HG02973 (cell line): ENCODE data around the gene TMEM63A.
A peak's percentile ranks its signal among the peaks of the same experiment; 100 is the strongest.
"Not testable (repeated sequence)": the region's sequence is repeated elsewhere in the genome, so short reads cannot be mapped to it uniquely, and the experiment has no call there.

ENCODE experiments used
- ATAC-seq: cut with Tn5 transposase; IDR thresholded peaks from one replicate; pipeline ENCODE4 v1.9.1; 2021; ENCODE audit warnings: moderate library complexity; ENCODE audit not compliant: unreplicated experiment

TMEM63A gene

DNA sequence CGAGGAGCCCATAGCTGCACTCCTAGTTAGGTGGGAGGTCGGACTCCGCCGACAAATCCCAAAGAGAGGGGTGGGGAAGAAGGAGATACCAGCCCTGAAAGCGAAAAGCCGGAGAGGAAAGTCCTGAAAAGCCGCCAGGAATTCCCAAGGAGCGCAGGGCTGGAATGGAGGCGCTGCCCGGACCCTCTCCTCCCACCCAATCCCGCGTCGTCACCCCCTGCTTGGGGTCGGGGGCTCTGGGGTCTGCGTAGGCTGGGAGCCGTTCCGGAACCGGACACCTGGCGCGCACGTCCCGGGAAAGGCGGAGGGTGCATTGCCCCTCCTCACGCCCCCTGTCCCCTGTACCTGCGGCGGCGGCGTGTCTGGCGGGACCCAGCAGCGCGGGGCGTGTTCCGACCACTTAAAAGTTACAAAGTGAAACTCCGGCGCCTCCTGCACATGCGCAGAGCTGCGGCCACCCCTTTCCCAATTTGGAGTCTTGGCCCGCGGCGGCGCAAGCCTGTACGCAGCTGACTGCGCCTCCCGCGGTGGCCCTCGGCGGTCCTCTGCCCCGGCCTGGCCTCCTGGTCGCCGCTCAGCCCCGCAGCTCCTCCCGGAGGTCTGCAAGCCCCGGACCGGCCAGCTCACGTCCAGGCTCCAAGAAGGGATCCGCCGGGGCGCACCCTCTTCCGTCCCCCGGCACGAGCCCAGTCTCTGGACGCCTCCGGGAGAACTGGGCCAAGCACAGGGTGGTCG, at the start of gene TMEM63A:
TMEM63A (minus strand) TSS at position 422 of the 735 bp plus-strand sequence. CDS start 4,800 bp downstream, outside the sequence.
- ATAC-seq: peak; percentile 58

- ATAC-seq: no peak
Measured at GRCh38 chr1:225931270-225932136, 49.3 kb upstream of the TMEM63A start.

DNA sequence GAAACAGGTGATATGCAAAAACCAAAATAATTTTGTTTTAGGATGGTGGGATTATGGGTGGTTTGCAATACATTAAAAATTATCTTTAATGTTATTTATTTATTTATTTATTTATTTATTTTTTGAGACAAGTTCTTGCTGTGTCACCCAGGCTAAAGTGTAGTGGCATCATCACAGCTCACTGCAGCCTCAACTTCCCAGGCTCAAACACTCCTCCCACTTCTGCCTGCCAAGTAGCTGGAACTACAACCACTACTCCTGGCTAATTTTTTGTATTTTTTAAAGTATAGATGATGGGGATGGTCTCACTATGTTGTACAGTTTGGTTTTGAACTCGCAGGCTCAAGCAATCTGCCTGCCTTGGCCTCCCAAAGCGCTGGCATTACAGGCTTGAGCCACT, 48.4 kb upstream of the TMEM63A start:
- no peak for ATAC-seq

DNA sequence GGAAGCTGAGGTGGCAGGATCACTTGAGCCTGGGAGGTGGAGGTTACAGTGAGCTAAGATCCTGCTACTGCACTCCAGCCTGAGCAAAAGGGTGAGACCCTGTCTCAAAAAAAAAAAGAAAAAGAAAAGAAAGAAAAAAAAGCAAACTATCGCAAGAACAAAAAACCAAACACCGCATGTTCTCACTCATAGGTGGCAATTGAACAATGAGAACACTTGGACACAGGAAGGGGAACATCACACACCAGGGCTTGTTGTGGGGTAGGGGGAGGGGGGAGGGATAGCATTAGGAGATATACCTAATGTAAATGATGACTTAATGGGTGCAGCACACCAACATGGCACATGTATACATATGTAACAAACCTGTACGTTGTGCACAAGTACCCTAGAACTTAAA, 47.3 kb upstream of the TMEM63A start:
- ATAC-seq: not testable (repeated sequence)

DNA sequence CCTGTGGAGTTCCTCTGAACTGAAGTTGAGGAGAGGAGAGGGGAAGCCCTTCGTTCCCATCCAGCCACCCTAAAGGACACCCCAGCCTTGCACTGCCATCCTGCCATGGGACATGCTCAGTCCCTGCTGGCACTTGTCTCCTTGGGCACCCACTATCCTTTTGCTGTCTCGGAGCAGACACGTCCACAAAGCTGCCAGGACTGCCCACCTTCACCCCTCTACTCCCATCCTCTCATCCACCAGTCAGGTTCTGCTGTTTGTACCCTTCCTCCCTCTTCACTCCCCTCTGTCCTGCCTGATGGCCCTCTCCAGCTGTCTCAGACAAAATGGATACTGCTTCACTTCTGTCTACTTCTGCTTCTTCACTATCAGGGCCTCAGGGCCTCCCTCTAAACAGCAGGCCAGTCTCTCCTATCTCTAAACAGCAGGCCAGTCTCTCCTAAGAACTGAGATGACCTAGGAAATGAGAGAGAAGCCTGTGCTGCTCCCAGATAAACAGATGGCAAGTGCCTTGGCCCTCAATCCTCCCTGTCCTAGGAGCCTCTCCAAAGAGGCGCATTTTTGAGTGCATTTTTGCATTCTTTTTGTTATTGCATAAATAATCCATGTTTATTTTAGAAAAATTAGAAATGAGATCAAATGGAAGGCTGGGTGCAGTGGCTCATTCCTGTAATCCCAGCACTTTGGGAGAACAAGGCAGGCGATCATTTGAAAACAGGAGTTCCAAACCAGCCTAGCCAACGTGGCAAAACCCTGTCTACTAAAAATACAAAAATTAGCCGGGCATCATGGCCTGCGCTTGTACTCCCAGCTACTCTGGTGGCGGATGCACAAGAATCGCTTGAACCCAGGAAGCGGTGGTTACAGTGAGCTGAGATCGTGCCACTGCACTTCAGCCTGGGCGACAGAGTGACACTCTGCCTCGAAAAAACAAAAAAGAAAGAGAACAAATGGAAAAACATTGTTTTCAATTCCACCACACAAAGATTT, 46.3 kb upstream of the TMEM63A start:
- no peak for ATAC-seq

DNA sequence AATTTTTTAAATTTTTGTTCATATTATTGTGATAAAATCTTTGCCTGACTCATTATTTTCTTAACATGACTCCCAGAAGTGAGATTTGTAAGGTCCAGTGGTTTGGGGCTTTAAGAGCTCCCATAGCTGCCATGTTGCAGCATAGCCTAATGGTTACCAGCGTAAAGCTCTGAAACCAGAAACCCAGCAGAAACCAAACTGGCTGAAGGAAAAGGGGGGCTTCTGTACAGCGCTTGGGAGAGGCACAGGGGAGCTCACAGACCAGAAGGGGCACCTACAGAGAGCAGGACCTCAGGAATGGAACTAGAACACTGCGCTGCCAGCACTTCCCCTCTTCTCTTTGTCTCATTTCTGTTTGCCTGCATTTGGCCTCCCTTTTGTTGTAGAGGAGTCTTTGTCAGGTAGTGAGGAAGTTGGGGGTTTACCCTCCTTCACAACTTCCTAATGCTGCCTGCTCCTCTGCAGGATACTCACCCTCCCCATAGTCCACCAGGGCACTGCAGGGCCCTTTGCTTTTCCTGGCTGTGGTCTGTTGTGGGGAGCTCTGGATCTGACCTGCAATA, 44.5 kb upstream of the TMEM63A start:
- ATAC-seq: no peak

GRCh38 chr1:225923692-225924555, 41.7 kb upstream of the TMEM63A start, which contains the start of gene PYCR2:
Gene PYCR2 (minus strand): TSS chr1:225924250. CDS start chr1:225924110, 140 bp downstream.
- peak; percentile 98 for ATAC-seq

DNA sequence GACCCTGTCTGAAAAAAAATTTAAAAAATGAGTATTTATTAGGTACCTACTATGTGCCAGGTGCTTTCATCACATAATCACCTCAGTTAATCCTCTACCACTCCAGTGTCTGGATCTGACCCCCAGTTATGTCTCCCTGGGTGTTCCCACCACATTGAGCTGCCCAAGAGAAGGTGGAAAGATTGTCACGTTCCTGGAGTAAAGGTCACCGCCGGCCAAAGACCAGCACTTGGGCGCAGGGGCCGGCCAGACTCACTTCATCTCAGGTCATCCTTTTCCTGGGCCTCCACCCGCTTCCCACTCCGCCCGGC, 41.2 kb upstream of the TMEM63A start:
- no peak for ATAC-seq

DNA sequence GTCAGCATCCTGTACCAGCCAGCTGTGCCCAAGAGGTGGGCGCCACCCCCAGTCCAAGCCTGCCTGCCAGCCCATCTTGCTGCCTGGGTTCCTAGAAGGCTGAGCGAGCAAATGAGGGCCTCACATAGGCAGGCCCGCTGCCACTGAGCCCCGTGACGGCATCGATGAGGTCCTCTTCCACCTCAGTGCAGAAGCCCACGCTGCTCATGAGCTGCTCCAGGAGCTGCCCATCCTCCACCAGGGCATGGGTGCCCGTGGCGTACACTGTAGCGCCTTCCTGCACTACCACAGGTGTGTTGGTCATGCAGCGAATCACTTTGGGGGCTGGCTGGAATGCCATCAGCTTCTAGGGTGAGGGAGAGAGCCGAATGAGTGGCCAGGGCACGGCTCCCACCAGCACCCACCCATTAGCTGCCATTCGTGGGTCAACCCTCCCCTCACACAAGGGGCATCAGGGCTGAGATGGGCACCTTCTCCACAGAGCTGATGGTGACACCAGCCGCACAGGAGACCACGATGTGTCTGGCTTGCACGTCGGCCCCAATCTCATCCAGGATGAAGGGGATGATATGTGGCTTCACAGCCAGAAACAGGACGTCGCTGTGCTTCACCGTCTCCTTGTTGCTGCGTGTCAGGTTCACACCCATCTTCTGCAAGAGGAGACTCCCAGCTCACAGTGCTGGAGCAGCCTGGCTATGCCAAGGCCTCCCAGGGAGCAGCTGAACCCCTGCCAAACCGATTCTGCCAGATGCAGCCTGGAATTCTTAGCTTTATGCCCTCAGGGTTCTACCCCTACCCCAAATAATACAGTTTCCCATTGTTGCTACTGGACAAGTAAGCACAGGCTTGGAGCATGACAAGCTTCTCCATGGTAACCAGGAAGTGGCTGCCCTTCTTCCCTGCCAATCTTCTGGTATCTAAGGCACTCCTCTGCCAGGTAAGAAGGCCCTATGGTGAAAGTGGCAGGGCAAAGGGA, 39.8 kb upstream of the TMEM63A start:
- no peak for ATAC-seq

GRCh38 chr1:225919906-225920305, 37.7 kb upstream of the TMEM63A start:
- ATAC-seq: no peak

GRCh38 chr1:225918280-225918679, 36.1 kb upstream of the TMEM63A start:
- no peak for ATAC-seq

- no peak for ATAC-seq
Measured at GRCh38 chr1:225917536-225917935, 35.4 kb upstream of the TMEM63A start.

DNA sequence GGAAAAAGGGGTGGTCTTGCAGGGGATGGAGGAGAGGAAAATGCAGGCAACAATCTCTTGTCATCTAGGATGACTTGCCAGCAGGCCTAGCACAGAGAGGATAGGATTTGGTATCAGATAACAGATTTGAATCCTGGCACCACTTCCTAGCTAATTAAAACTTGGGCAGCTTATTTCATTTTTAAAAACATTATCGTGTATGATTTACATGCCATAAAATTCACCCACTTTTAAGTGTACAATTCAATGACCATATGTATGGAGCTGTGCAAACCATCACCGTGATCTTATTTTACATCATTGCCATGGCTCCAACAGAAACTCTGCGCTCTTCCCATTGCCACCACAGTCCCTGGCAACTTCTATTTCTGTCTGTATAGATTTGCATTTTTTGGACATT, 34.9 kb upstream of the TMEM63A start:
- ATAC-seq: no peak

- ATAC-seq: no peak
Measured at GRCh38 chr1:225915538-225915991, 33.4 kb upstream of the TMEM63A start.

- no peak for ATAC-seq
Measured at GRCh38 chr1:225914947-225915346, 32.8 kb upstream of the TMEM63A start.

DNA sequence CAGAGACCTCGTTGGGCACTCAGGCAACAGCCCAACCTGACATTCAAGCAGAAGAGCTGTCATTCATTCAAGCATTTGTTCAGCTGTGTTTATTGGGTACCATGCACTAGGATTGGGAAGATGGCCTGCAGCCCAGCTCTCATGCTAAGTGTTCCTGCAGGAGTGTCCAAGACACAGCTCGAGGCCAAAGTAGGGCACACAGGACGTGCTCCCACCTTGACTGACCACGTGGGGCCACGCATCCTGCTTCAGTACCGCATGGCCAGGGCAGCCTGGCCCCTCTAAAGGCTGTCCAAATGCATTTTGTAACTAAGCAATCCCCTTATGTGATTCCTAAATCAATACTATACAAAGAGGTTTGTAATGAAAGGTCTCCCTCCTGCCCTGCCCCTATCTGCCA, 32.2 kb upstream of the TMEM63A start:
- no peak for ATAC-seq

DNA sequence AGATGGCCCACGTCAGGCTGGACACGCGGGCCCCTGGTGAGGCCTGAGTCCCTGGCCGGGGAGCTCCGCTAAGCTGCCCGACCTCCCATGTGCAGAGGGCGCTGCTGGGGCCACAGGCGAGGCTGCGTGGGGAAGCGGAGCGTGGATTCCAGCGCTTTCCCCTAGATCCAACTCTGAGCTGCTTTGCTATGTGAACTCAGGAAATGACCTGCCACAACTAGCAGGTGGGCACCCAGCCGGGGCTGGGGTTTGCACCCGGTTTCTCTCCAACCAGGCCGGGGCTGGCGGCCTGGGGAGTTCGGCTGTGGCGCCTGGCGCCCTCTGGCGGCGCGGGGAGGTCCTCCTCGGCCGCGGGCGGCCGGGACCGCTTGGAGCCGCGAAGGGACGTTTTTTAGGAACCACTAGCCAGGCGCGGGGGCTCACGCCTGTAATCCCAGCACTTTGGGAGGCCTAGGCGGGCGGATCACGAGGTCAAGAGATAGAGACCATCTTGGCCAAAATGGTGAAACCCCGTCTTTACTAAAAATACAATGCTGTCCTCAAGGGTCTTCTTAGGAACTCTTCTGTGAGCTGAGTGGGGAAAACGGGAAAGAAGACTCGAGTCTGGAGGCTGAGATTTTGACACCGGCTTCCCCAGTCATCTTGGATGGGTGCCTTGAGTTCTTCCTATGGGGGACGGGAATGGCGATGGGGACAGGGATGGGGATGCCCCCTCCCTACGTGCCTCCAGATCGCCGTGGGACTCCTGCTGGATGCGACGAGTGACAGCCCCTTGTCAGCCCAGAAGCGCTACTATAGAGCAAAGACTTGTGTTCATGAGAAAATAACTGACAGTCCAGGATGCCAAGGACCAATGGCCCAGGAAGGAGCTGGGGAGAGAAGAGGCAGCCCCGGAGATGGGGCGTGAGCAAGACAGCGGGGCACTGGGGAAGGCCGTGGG, 29.3 kb upstream of the TMEM63A start:
- ATAC-seq: peak; percentile 59
